ENCODE measurements around the gene GBF1. TPM values are rescaled to one million over a fixed set of nuclear protein-coding genes. Genes with fewer than 3 reads are reported as not detected.

The GBF1 gene
- 10 to 100 TPM; 22.6 to 27.2 (median 23.7) TPM for total RNA-seq
- long read RNA-seq, partial matches to known transcripts, result 1 of 2 reads
- long read RNA-seq, other reads (novel, unspliced or antisense), result 1 of 2 reads

GRCh38 chr10:102245082-102245931 lies at the start of gene GBF1:
TSS of gene GBF1 (plus strand) at chr10:102245532. CDS start at chr10:102258939, 13,407 bp downstream.
- H3K4me3 ChIP-seq, result peak within 1 kb of the TSS; percentile 80 to 94 (median 93)

GRCh38 chr10:102196893-102197292 lies 48.4 kb upstream of the GBF1 start:
- H3K9me3 ChIP-seq, result no peaks in the 10 kb centered on the region
- ATAC-seq (no peak), DNase-seq (no peak)
- intact Hi-C loops (cut with DNase I), result no loop called here
- H3K27me3 ChIP-seq, result no peaks in the 10 kb centered on the region
- 66% methylated on average over 2 of the region's 2 CpGs for WGBS (ENCODE audit: insufficient coverage, low coverage, low lambda C conversion rate, missing lambda C conversion rate)
- no peak overlapping the region for H3K4me3 ChIP-seq
- H3K4me1 ChIP-seq, result no peaks in the 10 kb centered on the region
- no peak for TF ChIP-seq CTCF (IDR thresholded peaks at IDR 0.05)
- no peak for TF ChIP-seq POLR2A (IDR thresholded peaks at IDR 0.05)
- no peak overlapping the region for H3K27ac ChIP-seq
- no peaks in the 10 kb centered on the region for H3K36me3 ChIP-seq

More at GRCh38 chr10:102245082-102245931, at the start of gene GBF1:
- Histone ChIP-seq H3K4me1 (peaks cover 0 to 47% (median 14%) of the 10 kb centered on the region in 4 donors), H3K27me3 (no peaks in the 10 kb centered on the region), H3K9me3 (no peaks in the 10 kb centered on the region), H3K36me3 (no peaks in the 10 kb centered on the region), H3K27ac (peak within 1 kb of the TSS; percentile 57 to 71 (median 64))
- WGBS (ENCODE audit: insufficient coverage, low coverage, low lambda C conversion rate, missing lambda C conversion rate), result under 1% methylated on average over 25 of the region's 47 CpGs
- TF ChIP-seq CTCF (IDR thresholded peaks at IDR 0.05) (no peak), POLR2A (IDR thresholded peaks at IDR 0.05) (peak; percentile 97)
- peak; percentile 88 to 95 (median 91) for ATAC-seq
- peak; percentile 90 to 94 (median 94) for DNase-seq
- intact Hi-C loops (cut with DNase I), result no loop called here

GRCh38 chr10:102198027-102198426 lies 47.3 kb upstream of the GBF1 start:
- no peak for TF ChIP-seq CTCF (IDR thresholded peaks at IDR 0.05)
- DNase-seq (no peak), ATAC-seq (peak in 2 of 4 donors; percentile 28 to 67)
- H3K36me3 ChIP-seq, result no peaks in the 10 kb centered on the region
- no peaks in the 10 kb centered on the region for H3K4me1 ChIP-seq
- WGBS (ENCODE audit: insufficient coverage, low coverage, low lambda C conversion rate, missing lambda C conversion rate), result 44% methylated on average over 2 of the region's 2 CpGs
- H3K27ac ChIP-seq, result no peak overlapping the region
- no peaks in the 10 kb centered on the region for H3K27me3 ChIP-seq
- H3K9me3 ChIP-seq, result no peaks in the 10 kb centered on the region
- no peak overlapping the region for H3K4me3 ChIP-seq
- intact Hi-C loops (cut with DNase I), result no loop called here

GRCh38 chr10:102200751-102201640 lies 44.3 kb upstream of the GBF1 start:
- no peak for TF ChIP-seq CTCF (IDR thresholded peaks at IDR 0.05)
- TF ChIP-seq POLR2A (IDR thresholded peaks at IDR 0.05), result no peak
- no peaks in the 10 kb centered on the region for H3K27me3 ChIP-seq
- no peak for ATAC-seq
- no peak overlapping the region for H3K27ac ChIP-seq
- H3K36me3 ChIP-seq, result no peaks in the 10 kb centered on the region
- H3K4me3 ChIP-seq, result no peak overlapping the region
- intact Hi-C loops (cut with DNase I), result no loop called here
- 62% methylated on average over 2 of the region's 34 CpGs for WGBS (ENCODE audit: insufficient coverage, low coverage, low lambda C conversion rate, missing lambda C conversion rate)
- H3K4me1 ChIP-seq, result no peaks in the 10 kb centered on the region
- H3K9me3 ChIP-seq, result no peaks in the 10 kb centered on the region
- no peak for DNase-seq

Measured in right lobe of liver (tissue), 6 donors.